Measurements from ENCODE around the gene CDK10. TPM values are rescaled to one million over a fixed set of nuclear protein-coding genes. Genes with fewer than 3 reads are reported as not detected.

Gene CDK10
- total and polyA plus RNA-seq, 10 of the 15 experiments (the other 5 are each of a cell fraction or from before 2014, with no cell fraction given) = 1.5 to 58.7 (median 36.0) TPM

- CTCF ChIA-PET = no interaction called here
- no peaks in the 10 kb centered on the region for H3K27me3 ChIP-seq (replicated peaks in 1 of 2; ENCODE audit: control insufficient read depth in 2 of 2, insufficient read depth in 2 of 2, low read length in 1 of 2)
- POLR2A ChIA-PET = no interaction called here
- no peak overlapping the region for H3K4me3 ChIP-seq
- RAD21 ChIA-PET (ENCODE audit: unreplicated experiment) = no interaction called here
- no peak overlapping the region for H3K4me2 ChIP-seq (ENCODE audit: control insufficient read depth, insufficient read depth)
- no peaks in the 10 kb centered on the region for H3K4me1 ChIP-seq (ENCODE audit: control insufficient read depth, insufficient read depth, low read length)
- SMC1A ChIA-PET (ENCODE audit: uncharacterized antibody, unreplicated experiment) = no interaction called here
- no peak for ATAC-seq
- H3K79me2 ChIP-seq (ENCODE audit: control insufficient read depth, insufficient read depth, low read length) = no peaks in the 10 kb centered on the region
- no peaks in the 10 kb centered on the region for H4K20me1 ChIP-seq (ENCODE audit: control insufficient read depth, insufficient read depth)
- WGBS (ENCODE audit: insufficient coverage, insufficient replicate concordance, low lambda C conversion rate, missing lambda C conversion rate) = 86% methylated on average over 14 of the region's 14 CpGs
- TF ChIP-seq POLR2A (IDR thresholded peaks at IDR 0.05; ENCODE audit: low read depth, low read length) (0 out of 2 replicates have a peak, but pooled peaks have one; percentile 25), DPF2 (IDR thresholded peaks at IDR 0.05) (no peak)
- peaks cover 6 to 26% of the 10 kb centered on the region in 2 experiments; a peak in 3 of 4 replicates for H3K36me3 ChIP-seq (ENCODE audit: control insufficient read depth in 2 of 2, insufficient read depth in 2 of 2, low read length in 1 of 2)
- no peaks in the 10 kb centered on the region for H3K9me3 ChIP-seq (replicated peaks; ENCODE audit: control insufficient read depth, insufficient read depth, low read length)
- intact Hi-C loops (cut with micrococcal nuclease; ENCODE audit: unreplicated experiment) = no loop called here
- BruUV-seq (replicated peaks) = no TSS peak
- no peak for FAIRE-seq
- H3K27ac ChIP-seq (ENCODE audit: control insufficient read depth, insufficient read depth) = no peak overlapping the region
- H2AFZ ChIP-seq (ENCODE audit: control insufficient read depth, low read depth, low read length) = no peak overlapping the region
- H3K9ac ChIP-seq (ENCODE audit: control insufficient read depth, insufficient read depth, low read length) = no peak overlapping the region
- in situ Hi-C loops (cut with MboI) = no loop called here
- DNase-seq (ENCODE audit: low read depth, low spot score) = no peak
Measured at GRCh38 chr16:89643769-89644300, 42.7 kb upstream of the CDK10 start.

- ChIA-PET POLR2A (no interaction called here), SMC1A (ENCODE audit: uncharacterized antibody, unreplicated experiment) (no interaction called here), CTCF (no interaction called here), RAD21 (ENCODE audit: unreplicated experiment) (no interaction called here)
- no peaks in the 10 kb centered on the region for H3K27me3 ChIP-seq (replicated peaks in 1 of 2; ENCODE audit: control insufficient read depth in 2 of 2, insufficient read depth in 2 of 2, low read length in 1 of 2)
- intact Hi-C loops (cut with micrococcal nuclease; ENCODE audit: unreplicated experiment) = no loop called here
- H3K27ac ChIP-seq (ENCODE audit: control insufficient read depth, insufficient read depth) = no peak overlapping the region
- H3K36me3 ChIP-seq (ENCODE audit: control insufficient read depth in 2 of 2, insufficient read depth in 2 of 2, low read length in 1 of 2) = peaks cover 6 to 26% of the 10 kb centered on the region in 2 experiments; a peak in 3 of 4 replicates
- H3K4me3 ChIP-seq = no peak overlapping the region
- no peaks in the 10 kb centered on the region for H3K9me3 ChIP-seq (replicated peaks; ENCODE audit: control insufficient read depth, insufficient read depth, low read length)
- BruUV-seq (replicated peaks) = no TSS peak
- H3K79me2 ChIP-seq (ENCODE audit: control insufficient read depth, insufficient read depth, low read length) = no peaks in the 10 kb centered on the region
- FAIRE-seq (no peak), DNase-seq (ENCODE audit: low read depth, low spot score) (no peak), ATAC-seq (no peak)
- no peak for TF ChIP-seq RAD21 (IDR thresholded peaks at IDR 0.05; ENCODE audit: insufficient read depth, low read depth, low read length)
- no peak for TF ChIP-seq ZBTB33 (IDR thresholded peaks at IDR 0.05)
- peak; percentile 35; the same call in 1 of the 2 replicates for TF ChIP-seq POLR2A (IDR thresholded peaks at IDR 0.05; ENCODE audit: low read depth, low read length)
- no peak for TF ChIP-seq NKRF (conservative IDR thresholded peaks at IDR 0.05)
- TF ChIP-seq SRF (IDR thresholded peaks at IDR 0.05; ENCODE audit: low read depth in 2 of 2, low read length in 2 of 2) = no peak
- H3K4me1 ChIP-seq (ENCODE audit: control insufficient read depth, insufficient read depth, low read length) = no peaks in the 10 kb centered on the region
- no peak overlapping the region for H2AFZ ChIP-seq (ENCODE audit: control insufficient read depth, low read depth, low read length)
- no peak overlapping the region for H3K4me2 ChIP-seq (ENCODE audit: control insufficient read depth, insufficient read depth)
- no peak overlapping the region for H3K9ac ChIP-seq (ENCODE audit: control insufficient read depth, insufficient read depth, low read length)
- no peaks in the 10 kb centered on the region for H4K20me1 ChIP-seq (ENCODE audit: control insufficient read depth, insufficient read depth)
- WGBS (ENCODE audit: insufficient coverage, insufficient replicate concordance, low lambda C conversion rate, missing lambda C conversion rate) = 72% methylated on average over 11 of the region's 11 CpGs
- in situ Hi-C loops (cut with MboI) = no loop called here
Measured at GRCh38 chr16:89645122-89645521, 41.4 kb upstream of the CDK10 start.
